Measurements from ENCODE around the gene SCAANT1.
A peak's percentile ranks its signal among the peaks of the same experiment; 100 is the strongest.

Gene SCAANT1

GRCh38 chr3:63949005-63949404 lies 36.8 kb upstream of the SCAANT1 start:
- no peaks in the 10 kb centered on the region for H3K27me3 ChIP-seq (replicated peaks; ENCODE audit: control insufficient read depth, insufficient read depth, low read length)
- H3K9me3 ChIP-seq (ENCODE audit: control insufficient read depth, low read length) = no peaks in the 10 kb centered on the region
- H3K4me3 ChIP-seq (ENCODE audit: low read length) = no peak overlapping the region
- H3K9ac ChIP-seq (ENCODE audit: low read length) = no peak overlapping the region
- peaks cover 10% of the 10 kb centered on the region for H3K36me3 ChIP-seq (ENCODE audit: control insufficient read depth, insufficient read depth, low read length, severe bottlenecking)
- peak; percentile 90 for DNase-seq (ENCODE audit: low read depth)
- peaks cover 31% of the 10 kb centered on the region for H3K4me1 ChIP-seq (ENCODE audit: control insufficient read depth, insufficient read depth, low read length)

- DNase-seq (ENCODE audit: low read depth) = no peak
- H3K27me3 ChIP-seq (replicated peaks; ENCODE audit: control insufficient read depth, insufficient read depth, low read length) = no peaks in the 10 kb centered on the region
- H3K36me3 ChIP-seq (ENCODE audit: control insufficient read depth, insufficient read depth, low read length, severe bottlenecking) = peaks cover 5% of the 10 kb centered on the region
- no peaks in the 10 kb centered on the region for H3K9me3 ChIP-seq (ENCODE audit: control insufficient read depth, low read length)
- no peak overlapping the region for H3K4me3 ChIP-seq (ENCODE audit: low read length)
- no peak overlapping the region for H3K9ac ChIP-seq (ENCODE audit: low read length)
- H3K4me1 ChIP-seq (ENCODE audit: control insufficient read depth, insufficient read depth, low read length) = peaks cover 31% of the 10 kb centered on the region
Measured at GRCh38 chr3:63947594-63947993, 35.4 kb upstream of the SCAANT1 start.

- Histone ChIP-seq H3K4me1 (ENCODE audit: control insufficient read depth, insufficient read depth, low read length) (peaks cover 25% of the 10 kb centered on the region), H3K4me3 (ENCODE audit: low read length) (no peak overlapping the region)
- DNase-seq (ENCODE audit: low read depth) = no peak
Measured at GRCh38 chr3:63946753-63947152, 34.6 kb upstream of the SCAANT1 start.

GRCh38 chr3:63945558-63946096 lies 33.4 kb upstream of the SCAANT1 start:
- Histone ChIP-seq H3K27me3 (replicated peaks; ENCODE audit: control insufficient read depth, insufficient read depth, low read length) (no peaks in the 10 kb centered on the region), H3K36me3 (ENCODE audit: control insufficient read depth, insufficient read depth, low read length, severe bottlenecking) (peaks cover 5% of the 10 kb centered on the region), H3K9ac (ENCODE audit: low read length) (no peak overlapping the region), H3K4me3 (ENCODE audit: low read length) (no peak overlapping the region), H3K4me1 (ENCODE audit: control insufficient read depth, insufficient read depth, low read length) (peaks cover 18% of the 10 kb centered on the region), H3K9me3 (ENCODE audit: control insufficient read depth, low read length) (no peaks in the 10 kb centered on the region)
- DNase-seq (ENCODE audit: low read depth) = no peak

More at GRCh38 chr3:63946753-63947152, 34.6 kb upstream of the SCAANT1 start:
- Histone ChIP-seq H3K9ac (ENCODE audit: low read length) (no peak overlapping the region), H3K9me3 (ENCODE audit: control insufficient read depth, low read length) (no peaks in the 10 kb centered on the region), H3K36me3 (ENCODE audit: control insufficient read depth, insufficient read depth, low read length, severe bottlenecking) (peaks cover 5% of the 10 kb centered on the region), H3K27me3 (replicated peaks; ENCODE audit: control insufficient read depth, insufficient read depth, low read length) (no peaks in the 10 kb centered on the region)

GRCh38 chr3:63943678-63944077 lies 31.5 kb upstream of the SCAANT1 start:
- H3K4me1 ChIP-seq (ENCODE audit: control insufficient read depth, insufficient read depth, low read length) = peaks cover 15% of the 10 kb centered on the region
- no peak for DNase-seq (ENCODE audit: low read depth)
- peaks cover 5% of the 10 kb centered on the region for H3K36me3 ChIP-seq (ENCODE audit: control insufficient read depth, insufficient read depth, low read length, severe bottlenecking)
- H3K9ac ChIP-seq (ENCODE audit: low read length) = no peak overlapping the region
- no peak overlapping the region for H3K4me3 ChIP-seq (ENCODE audit: low read length)
- H3K27me3 ChIP-seq (replicated peaks; ENCODE audit: control insufficient read depth, insufficient read depth, low read length) = no peaks in the 10 kb centered on the region
- no peaks in the 10 kb centered on the region for H3K9me3 ChIP-seq (ENCODE audit: control insufficient read depth, low read length)

- Histone ChIP-seq H3K36me3 (ENCODE audit: control insufficient read depth, insufficient read depth, low read length, severe bottlenecking) (peaks cover 5% of the 10 kb centered on the region), H3K4me3 (ENCODE audit: low read length) (no peak overlapping the region), H3K4me1 (ENCODE audit: control insufficient read depth, insufficient read depth, low read length) (peaks cover 14% of the 10 kb centered on the region), H3K9ac (ENCODE audit: low read length) (no peak overlapping the region), H3K9me3 (ENCODE audit: control insufficient read depth, low read length) (no peaks in the 10 kb centered on the region), H3K27me3 (replicated peaks; ENCODE audit: control insufficient read depth, insufficient read depth, low read length) (no peaks in the 10 kb centered on the region)
- no peak for DNase-seq (ENCODE audit: low read depth)
Measured at GRCh38 chr3:63942528-63942927, 30.3 kb upstream of the SCAANT1 start.

GRCh38 chr3:63940389-63940757 lies 28.2 kb upstream of the SCAANT1 start:
- H3K9ac ChIP-seq (ENCODE audit: low read length) = no peak overlapping the region
- H3K36me3 ChIP-seq (ENCODE audit: control insufficient read depth, insufficient read depth, low read length, severe bottlenecking) = peaks cover 11% of the 10 kb centered on the region
- H3K4me3 ChIP-seq (ENCODE audit: low read length) = no peak overlapping the region
- no peaks in the 10 kb centered on the region for H3K9me3 ChIP-seq (ENCODE audit: control insufficient read depth, low read length)
- DNase-seq (ENCODE audit: low read depth) = peak; percentile 75
- H3K27me3 ChIP-seq (replicated peaks; ENCODE audit: control insufficient read depth, insufficient read depth, low read length) = no peaks in the 10 kb centered on the region
- peaks cover 15% of the 10 kb centered on the region for H3K4me1 ChIP-seq (ENCODE audit: control insufficient read depth, insufficient read depth, low read length)

- H3K27me3 ChIP-seq (replicated peaks; ENCODE audit: control insufficient read depth, insufficient read depth, low read length) = no peaks in the 10 kb centered on the region
- H3K9ac ChIP-seq (ENCODE audit: low read length) = no peak overlapping the region
- peaks cover 39% of the 10 kb centered on the region for H3K4me1 ChIP-seq (ENCODE audit: control insufficient read depth, insufficient read depth, low read length)
- no peak overlapping the region for H3K4me3 ChIP-seq (ENCODE audit: low read length)
- DNase-seq (ENCODE audit: low read depth) = no peak
- H3K9me3 ChIP-seq (ENCODE audit: control insufficient read depth, low read length) = no peaks in the 10 kb centered on the region
- peaks cover 6% of the 10 kb centered on the region for H3K36me3 ChIP-seq (ENCODE audit: control insufficient read depth, insufficient read depth, low read length, severe bottlenecking)
Measured at GRCh38 chr3:63937661-63938651, 25.8 kb upstream of the SCAANT1 start.

- H3K27me3 ChIP-seq (replicated peaks; ENCODE audit: control insufficient read depth, insufficient read depth, low read length) = no peaks in the 10 kb centered on the region
Measured at GRCh38 chr3:63936925-63937324, 24.7 kb upstream of the SCAANT1 start.

GRCh38 chr3:63934041-63934866 lies 22.1 kb upstream of the SCAANT1 start:
- H3K9me3 ChIP-seq (ENCODE audit: control insufficient read depth, low read length) = no peaks in the 10 kb centered on the region
- H3K9ac ChIP-seq (ENCODE audit: low read length) = peak overlapping the region; percentile 41
- peak overlapping the region; percentile 54 for H3K4me3 ChIP-seq (ENCODE audit: low read length)
- H3K27me3 ChIP-seq (replicated peaks; ENCODE audit: control insufficient read depth, insufficient read depth, low read length) = no peaks in the 10 kb centered on the region
- H3K36me3 ChIP-seq (ENCODE audit: control insufficient read depth, insufficient read depth, low read length, severe bottlenecking) = peaks cover 11% of the 10 kb centered on the region
- peaks cover 35% of the 10 kb centered on the region for H3K4me1 ChIP-seq (ENCODE audit: control insufficient read depth, insufficient read depth, low read length)
- DNase-seq (ENCODE audit: low read depth) = no peak

More at GRCh38 chr3:63936925-63937324, 24.7 kb upstream of the SCAANT1 start:
- no peak for DNase-seq (ENCODE audit: low read depth)
- no peak overlapping the region for H3K4me3 ChIP-seq (ENCODE audit: low read length)
- no peak overlapping the region for H3K9ac ChIP-seq (ENCODE audit: low read length)
- peaks cover 45% of the 10 kb centered on the region for H3K4me1 ChIP-seq (ENCODE audit: control insufficient read depth, insufficient read depth, low read length)
- H3K9me3 ChIP-seq (ENCODE audit: control insufficient read depth, low read length) = no peaks in the 10 kb centered on the region
- peaks cover 6% of the 10 kb centered on the region for H3K36me3 ChIP-seq (ENCODE audit: control insufficient read depth, insufficient read depth, low read length, severe bottlenecking)

- H3K27me3 ChIP-seq (replicated peaks; ENCODE audit: control insufficient read depth, insufficient read depth, low read length) = no peaks in the 10 kb centered on the region
- DNase-seq (ENCODE audit: low read depth) = no peak
- peaks cover 34% of the 10 kb centered on the region for H3K4me1 ChIP-seq (ENCODE audit: control insufficient read depth, insufficient read depth, low read length)
- no peaks in the 10 kb centered on the region for H3K9me3 ChIP-seq (ENCODE audit: control insufficient read depth, low read length)
- peak overlapping the region; percentile 54 for H3K4me3 ChIP-seq (ENCODE audit: low read length)
- peak overlapping the region; percentile 41 for H3K9ac ChIP-seq (ENCODE audit: low read length)
- H3K36me3 ChIP-seq (ENCODE audit: control insufficient read depth, insufficient read depth, low read length, severe bottlenecking) = peaks cover 11% of the 10 kb centered on the region
Measured at GRCh38 chr3:63933459-63933858, 21.3 kb upstream of the SCAANT1 start.
